ENCODE measurements around the gene ANKRD1. TPM values are rescaled to one million over a fixed set of nuclear protein-coding genes. Genes with fewer than 3 reads are reported as not detected.

ANKRD1 gene
- total RNA-seq, 2 donors from 2014 or later = not detected

GRCh38 chr10:90927293-90927692, 6.4 kb upstream of the ANKRD1 start:
- H3K4me3 Mint-ChIP-seq = no peak overlapping the region
- ATAC-seq (no peak), DNase-seq (no peak)
- no peaks in the 10 kb centered on the region for H3K36me3 Mint-ChIP-seq (ENCODE audit: low read depth)
- H3K4me1 Mint-ChIP-seq = peaks cover 2% of the 10 kb centered on the region
- H3K27me3 Mint-ChIP-seq = peaks cover 74% of the 10 kb centered on the region
- no peaks in the 10 kb centered on the region for H3K9me3 ChIP-seq (ENCODE audit: control insufficient read depth, low read length, poor library complexity, severe bottlenecking)
- no peak overlapping the region for H3K27ac Mint-ChIP-seq

DNA sequence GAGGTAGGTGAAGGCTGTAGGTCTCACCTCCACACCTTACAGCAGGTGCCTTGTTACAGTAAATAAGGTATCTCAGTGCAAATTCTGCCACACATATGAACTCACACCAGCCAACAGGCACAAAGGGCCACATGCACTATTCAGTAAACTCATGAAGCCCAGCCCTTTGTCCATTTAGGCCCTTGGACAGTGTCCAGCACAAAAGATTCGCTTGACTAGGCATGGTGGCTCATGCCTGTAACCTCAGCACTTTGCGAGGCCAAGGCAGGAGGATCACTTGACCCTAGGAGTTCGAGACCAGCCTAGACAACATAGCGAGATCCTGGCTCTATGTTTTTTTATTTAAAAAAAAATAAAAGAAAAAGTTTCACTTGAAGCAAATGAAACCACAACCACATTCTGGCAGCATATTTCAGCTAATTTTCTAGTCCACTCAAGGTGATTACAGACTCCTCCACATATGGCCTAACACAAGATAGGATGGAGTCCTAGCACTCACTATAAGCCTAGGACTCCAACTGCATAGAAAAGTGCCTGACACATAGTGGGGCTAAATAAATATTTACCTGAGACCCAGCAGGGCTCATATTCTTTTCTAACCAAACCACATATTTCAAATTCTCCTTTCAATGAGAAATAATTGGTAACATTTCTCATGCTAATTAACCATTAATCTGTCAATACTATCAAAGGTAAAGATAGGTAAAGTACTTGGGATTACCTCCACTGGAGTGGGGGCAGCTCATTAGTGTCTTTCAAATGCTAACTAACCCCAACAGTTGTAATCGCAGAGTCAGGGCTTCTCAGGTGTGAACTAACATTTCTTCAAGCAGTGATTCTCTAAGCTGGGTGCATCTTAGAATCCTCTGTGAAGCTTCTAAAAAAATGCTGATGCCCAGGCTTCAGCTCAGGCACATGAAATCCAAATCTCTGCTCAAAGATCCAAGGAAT, 4.5 kb upstream of the ANKRD1 start:
- Mint-ChIP-seq H3K36me3 (ENCODE audit: low read depth) (no peaks in the 10 kb centered on the region), H3K27ac (no peak overlapping the region), H3K27me3 (peaks cover 67% of the 10 kb centered on the region), H3K4me3 (no peak overlapping the region), H3K4me1 (peaks cover 2% of the 10 kb centered on the region)
- ATAC-seq (no peak), DNase-seq (no peak)
- H3K9me3 ChIP-seq (ENCODE audit: control insufficient read depth, low read length, poor library complexity, severe bottlenecking) = no peaks in the 10 kb centered on the region

DNA sequence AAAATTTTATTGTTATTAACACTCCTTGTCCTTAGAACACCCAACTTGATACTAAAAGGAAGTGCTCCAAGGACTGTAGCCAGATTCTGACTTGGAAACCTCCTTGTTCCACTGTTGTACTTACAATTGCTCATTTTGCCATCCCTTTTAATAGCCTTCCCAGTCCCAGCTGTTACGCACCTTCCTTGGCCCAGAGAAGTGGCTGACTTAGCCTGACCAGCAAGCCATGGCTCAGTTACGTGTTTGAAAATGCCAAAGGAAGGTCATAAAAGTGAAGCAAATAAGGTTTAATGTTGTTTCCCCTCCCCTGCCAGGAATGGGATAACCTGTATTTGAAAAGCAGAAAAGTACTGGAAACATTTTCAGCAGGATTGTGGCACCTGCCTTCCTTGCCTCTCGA, 3.7 kb upstream of the ANKRD1 start:
- H3K36me3 Mint-ChIP-seq (ENCODE audit: low read depth) = no peaks in the 10 kb centered on the region

DNA sequence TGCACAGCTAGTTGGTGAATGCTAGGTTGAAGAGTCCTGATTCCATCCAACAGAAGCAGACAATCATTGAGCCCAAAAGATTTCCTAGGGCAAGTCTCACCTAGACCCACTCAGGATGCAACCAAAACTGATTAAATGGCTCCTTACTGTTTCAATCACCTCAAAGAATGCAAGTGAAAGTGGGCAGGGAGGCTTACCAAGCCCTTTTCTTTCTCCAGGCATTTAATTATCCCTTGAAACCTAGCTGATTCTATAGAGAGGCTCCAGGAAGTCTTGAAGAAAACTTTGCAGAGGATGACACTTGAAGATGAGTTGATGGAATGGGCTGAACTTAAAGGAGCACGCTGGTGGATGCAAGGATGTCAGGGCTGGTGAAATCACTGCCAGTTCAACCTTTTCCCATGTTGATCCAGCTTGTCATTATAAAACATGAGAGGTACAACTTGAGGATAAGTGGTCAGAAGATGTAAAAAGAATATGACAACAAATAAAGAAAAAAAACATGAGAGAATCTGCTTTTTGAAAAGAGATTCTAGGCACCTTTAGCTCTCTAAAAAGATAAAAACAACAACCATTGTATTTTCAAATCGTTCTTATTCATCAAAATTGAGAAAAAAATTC, 2.3 kb upstream of the ANKRD1 start:
- DNase-seq (no peak), ATAC-seq (no peak)
- H3K4me1 Mint-ChIP-seq = no peaks in the 10 kb centered on the region
- H3K27ac Mint-ChIP-seq = no peak overlapping the region
- H3K9me3 ChIP-seq (ENCODE audit: control insufficient read depth, low read length, poor library complexity, severe bottlenecking) = no peaks in the 10 kb centered on the region
- no peak overlapping the region for H3K4me3 Mint-ChIP-seq
- H3K36me3 Mint-ChIP-seq (ENCODE audit: low read depth) = no peaks in the 10 kb centered on the region
- peaks cover 51% of the 10 kb centered on the region for H3K27me3 Mint-ChIP-seq

More for the DNA sequence above, 3.7 kb upstream of the ANKRD1 start:
- no peak overlapping the region for H3K4me3 Mint-ChIP-seq
- peaks cover 64% of the 10 kb centered on the region for H3K27me3 Mint-ChIP-seq
- no peaks in the 10 kb centered on the region for H3K4me1 Mint-ChIP-seq
- DNase-seq = no peak
- no peaks in the 10 kb centered on the region for H3K9me3 ChIP-seq (ENCODE audit: control insufficient read depth, low read length, poor library complexity, severe bottlenecking)
- no peak for ATAC-seq
- no peak overlapping the region for H3K27ac Mint-ChIP-seq

DNA sequence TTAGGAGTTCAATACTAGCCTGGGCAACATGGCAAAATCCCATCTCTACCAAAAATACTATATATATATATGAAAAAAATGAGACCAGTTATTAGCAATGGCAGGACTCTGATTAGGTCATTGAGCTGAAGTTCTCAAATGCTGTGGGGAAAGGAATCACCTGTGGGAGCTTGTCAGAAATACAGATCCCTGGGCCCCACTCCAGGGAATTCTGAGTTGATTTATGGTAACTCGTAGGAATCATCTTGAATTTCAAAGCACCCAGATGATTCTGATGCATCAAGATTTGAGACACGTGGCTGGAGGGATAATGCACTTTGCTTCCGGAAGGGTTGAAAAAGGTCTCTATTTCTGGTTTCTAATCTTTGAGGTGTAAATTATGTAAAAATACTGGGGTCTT, 1.0 kb upstream of the ANKRD1 start:
- Mint-ChIP-seq H3K36me3 (ENCODE audit: low read depth) (no peaks in the 10 kb centered on the region), H3K27me3 (peaks cover 53% of the 10 kb centered on the region), H3K27ac (no peak overlapping the region), H3K4me1 (no peaks in the 10 kb centered on the region), H3K4me3 (no peak overlapping the region)
- ATAC-seq (no peak), DNase-seq (no peak)
- no peaks in the 10 kb centered on the region for H3K9me3 ChIP-seq (ENCODE audit: control insufficient read depth, low read length, poor library complexity, severe bottlenecking)

DNA sequence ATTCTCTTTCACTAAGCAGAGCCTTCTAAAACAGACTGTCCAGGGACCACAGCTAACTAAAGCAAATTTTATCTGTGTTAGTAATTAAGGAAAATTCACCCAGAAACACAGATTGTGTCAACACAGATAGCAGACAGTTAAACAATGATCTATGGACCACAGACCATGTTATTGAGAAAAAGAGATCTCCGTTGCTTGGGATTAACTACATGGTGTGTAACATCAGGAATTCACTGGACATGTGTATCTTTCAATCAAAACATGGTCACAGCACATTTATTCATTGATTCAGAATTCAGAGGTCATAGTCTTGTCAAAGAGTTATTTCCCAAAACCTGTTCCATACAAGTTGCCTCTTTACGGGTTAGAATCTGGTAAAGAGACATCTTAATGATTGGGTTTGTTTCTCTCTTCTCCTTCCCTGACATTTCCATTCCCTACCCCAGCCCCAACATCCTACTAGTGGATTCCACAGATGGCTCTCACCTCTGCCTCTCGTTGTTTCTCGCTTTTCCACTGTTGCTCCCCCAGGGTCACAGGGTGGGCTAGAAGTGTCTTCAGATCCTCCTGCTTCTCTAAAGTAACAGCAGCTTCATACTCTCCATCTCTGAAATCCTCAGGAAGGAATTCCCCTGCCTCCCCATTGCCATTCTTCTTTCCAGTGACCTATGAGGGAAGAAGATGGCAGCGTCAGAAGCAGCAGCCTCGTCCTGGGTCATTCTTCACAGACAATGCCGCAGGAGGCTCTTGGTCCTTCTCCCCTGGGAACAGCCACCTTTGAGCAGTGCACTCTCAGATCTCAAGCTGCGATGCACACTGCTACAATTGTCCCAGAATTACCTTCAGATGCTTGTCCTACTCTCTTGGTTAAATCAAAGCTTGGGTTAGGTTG, 958 bp downstream of the ANKRD1 start:
- no peaks in the 10 kb centered on the region for H3K4me1 Mint-ChIP-seq
- H3K4me3 Mint-ChIP-seq = no peak overlapping the region
- H3K27me3 Mint-ChIP-seq = peaks cover 57% of the 10 kb centered on the region
- no peak overlapping the region for H3K27ac Mint-ChIP-seq
- no peak for DNase-seq
- H3K9me3 ChIP-seq (ENCODE audit: control insufficient read depth, low read length, poor library complexity, severe bottlenecking) = no peaks in the 10 kb centered on the region
- H3K36me3 Mint-ChIP-seq (ENCODE audit: low read depth) = no peaks in the 10 kb centered on the region
- no peak for ATAC-seq

DNA sequence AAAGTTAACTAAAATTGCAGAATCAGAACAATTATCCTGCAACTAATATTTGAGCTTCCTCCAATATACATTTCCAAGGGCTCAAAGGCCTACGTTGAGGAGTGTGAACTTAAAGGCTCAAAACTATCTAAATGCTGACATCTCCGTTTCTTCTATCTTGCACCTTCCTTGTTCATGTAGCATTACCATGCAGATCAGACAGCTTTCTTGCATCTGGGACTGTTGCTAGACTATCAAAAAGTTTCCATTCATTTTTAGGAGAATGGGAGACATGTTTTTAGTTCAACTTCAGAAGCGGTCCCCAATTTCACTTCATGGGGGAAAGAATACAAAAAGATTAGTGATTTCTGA, 2.9 kb downstream of the ANKRD1 start:
- Mint-ChIP-seq H3K27me3 (peaks cover 44% of the 10 kb centered on the region), H3K36me3 (ENCODE audit: low read depth) (no peaks in the 10 kb centered on the region), H3K27ac (no peak overlapping the region), H3K4me3 (no peak overlapping the region), H3K4me1 (no peaks in the 10 kb centered on the region)
- no peaks in the 10 kb centered on the region for H3K9me3 ChIP-seq (ENCODE audit: control insufficient read depth, low read length, poor library complexity, severe bottlenecking)
- DNase-seq = no peak
- no peak for ATAC-seq

DNA sequence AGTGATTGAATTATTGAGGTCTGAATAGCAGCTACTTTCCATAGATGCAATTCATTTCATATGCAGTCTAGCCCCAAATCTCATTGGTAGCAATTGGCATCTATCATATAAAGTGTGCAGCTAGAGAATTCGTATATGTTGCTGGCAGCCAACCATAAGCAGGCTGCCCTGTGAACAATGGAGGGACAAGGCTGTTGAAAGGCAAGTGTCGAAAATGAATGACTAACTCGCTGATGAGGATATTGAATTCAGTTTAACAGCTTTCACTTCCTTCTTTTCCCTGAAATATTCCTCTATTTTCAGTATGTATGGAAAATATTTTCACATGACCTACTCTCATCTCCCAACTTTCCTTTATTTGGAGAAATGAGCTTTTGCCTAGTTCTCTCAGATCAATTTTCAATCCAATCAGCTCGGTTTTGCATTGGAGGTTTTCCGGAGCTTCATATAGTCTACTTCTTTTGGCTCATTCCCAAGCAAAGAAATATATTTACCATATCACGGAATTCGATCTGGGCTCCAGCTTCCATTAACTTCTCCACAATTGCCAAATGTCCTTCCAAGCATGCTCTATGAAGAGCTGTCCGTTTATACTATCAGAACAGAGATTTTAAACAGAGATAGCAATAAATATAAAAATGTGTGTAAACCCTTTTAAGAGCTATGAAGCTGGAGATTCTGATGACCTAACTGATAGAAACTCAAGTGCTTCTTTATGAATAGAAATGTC, 3.5 kb downstream of the ANKRD1 start:
- no peak overlapping the region for H3K27ac Mint-ChIP-seq
- ATAC-seq = no peak
- H3K36me3 Mint-ChIP-seq (ENCODE audit: low read depth) = no peaks in the 10 kb centered on the region

GRCh38 chr10:90916392-90917237, 4.3 kb downstream of the ANKRD1 start:
- ATAC-seq (no peak), DNase-seq (no peak)
- Mint-ChIP-seq H3K36me3 (ENCODE audit: low read depth) (no peaks in the 10 kb centered on the region), H3K4me3 (no peak overlapping the region), H3K4me1 (peaks cover 2% of the 10 kb centered on the region), H3K27me3 (peaks cover 34% of the 10 kb centered on the region), H3K27ac (no peak overlapping the region)
- no peaks in the 10 kb centered on the region for H3K9me3 ChIP-seq (ENCODE audit: control insufficient read depth, low read length, poor library complexity, severe bottlenecking)

More for the DNA sequence above, 3.5 kb downstream of the ANKRD1 start:
- no peaks in the 10 kb centered on the region for H3K9me3 ChIP-seq (ENCODE audit: control insufficient read depth, low read length, poor library complexity, severe bottlenecking)
- no peak for DNase-seq
- H3K4me3 Mint-ChIP-seq = no peak overlapping the region
- H3K27me3 Mint-ChIP-seq = peaks cover 40% of the 10 kb centered on the region
- no peaks in the 10 kb centered on the region for H3K4me1 Mint-ChIP-seq

DNA sequence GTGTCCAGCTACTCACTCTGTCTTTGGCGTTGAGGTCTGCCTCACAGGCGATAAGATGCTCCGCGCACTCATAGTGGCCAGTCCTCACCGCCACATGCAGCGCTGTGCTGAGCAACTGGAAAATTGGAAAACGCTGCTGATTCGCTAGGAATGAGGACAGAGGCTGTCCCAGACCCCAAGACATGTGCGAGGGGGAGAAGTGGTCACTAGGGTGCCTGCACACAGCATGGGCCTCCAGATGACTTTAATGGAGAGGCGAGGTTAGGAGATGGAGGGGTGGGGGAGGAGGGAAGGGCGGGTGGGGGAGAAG, 5.2 kb downstream of the ANKRD1 start:
- Mint-ChIP-seq H3K4me3 (no peak overlapping the region), H3K27me3 (peaks cover 30% of the 10 kb centered on the region), H3K36me3 (ENCODE audit: low read depth) (no peaks in the 10 kb centered on the region), H3K27ac (no peak overlapping the region), H3K4me1 (peaks cover 4% of the 10 kb centered on the region)
- no peak for ATAC-seq
- no peak for DNase-seq
- H3K9me3 ChIP-seq (ENCODE audit: control insufficient read depth, low read length, poor library complexity, severe bottlenecking) = no peaks in the 10 kb centered on the region

DNA sequence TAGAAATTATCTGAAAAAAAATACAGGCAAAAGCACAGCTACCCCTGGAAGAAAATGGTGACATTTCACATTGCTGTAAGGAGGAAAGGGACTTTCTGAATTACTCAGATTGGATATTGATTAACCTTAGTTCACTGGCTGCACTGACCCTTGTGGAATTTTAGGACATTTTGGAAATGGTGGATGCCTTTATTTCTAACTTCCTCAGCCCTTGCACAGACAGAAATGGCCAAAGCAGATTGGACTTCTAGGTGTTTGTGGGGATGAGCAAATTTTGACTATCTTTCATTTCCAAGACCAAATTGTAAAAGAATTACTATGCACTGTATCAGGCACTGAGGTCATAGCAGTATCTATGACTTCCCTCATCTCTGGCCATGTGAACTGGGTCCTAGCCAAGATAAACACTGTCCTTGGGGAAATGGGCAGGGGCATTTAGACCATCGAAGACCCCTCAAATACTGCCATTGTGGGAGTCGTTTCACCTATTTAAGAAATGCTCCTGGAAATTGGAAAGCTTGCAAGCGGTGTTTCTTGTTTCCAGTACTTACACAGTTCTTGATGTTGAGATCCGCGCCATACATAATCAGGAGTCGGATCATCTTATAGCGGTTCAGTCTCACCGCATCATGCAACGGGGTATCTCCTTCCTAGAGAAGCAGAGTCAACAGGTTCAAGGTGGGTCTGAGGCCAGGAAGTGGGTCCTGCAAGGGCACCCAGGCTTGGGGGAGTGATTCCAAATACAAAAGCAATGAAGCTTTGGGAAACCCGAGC, 5.7 kb downstream of the ANKRD1 start:
- H3K27ac Mint-ChIP-seq = no peak overlapping the region
- H3K9me3 ChIP-seq (ENCODE audit: control insufficient read depth, low read length, poor library complexity, severe bottlenecking) = no peaks in the 10 kb centered on the region
- ATAC-seq (no peak), DNase-seq (no peak)
- H3K36me3 Mint-ChIP-seq (ENCODE audit: low read depth) = no peaks in the 10 kb centered on the region
- H3K4me3 Mint-ChIP-seq = no peak overlapping the region
- peaks cover 4% of the 10 kb centered on the region for H3K4me1 Mint-ChIP-seq
- H3K27me3 Mint-ChIP-seq = peaks cover 26% of the 10 kb centered on the region

Measured in T-helper 17 cell (primary cell).